Amniotic epithelial cell (primary cell): ENCODE data around the gene MROH2B.
"Not testable (repeated sequence)": the region's sequence is repeated elsewhere in the genome, so short reads cannot be mapped to it uniquely, and the experiment has no call there.

Source experiments
- DNase-seq: peaks from one replicate; pipeline ENCODE4 v3.0.0-alpha.2; 2010; ENCODE audit warnings: low read depth

The MROH2B gene

GRCh38 chr5:41022600-41022999 is 48.5 kb downstream of the MROH2B start:
- not testable (repeated sequence) for DNase-seq

GRCh38 chr5:41012318-41012717 is 58.8 kb downstream of the MROH2B start:
- no peak for DNase-seq

- no peak for DNase-seq
Measured at GRCh38 chr5:41010572-41010971, 60.6 kb downstream of the MROH2B start.

GRCh38 chr5:41009232-41009631 is 61.9 kb downstream of the MROH2B start:
- DNase-seq = no peak

- DNase-seq = no peak
Measured at GRCh38 chr5:41004931-41005330, 66.2 kb downstream of the MROH2B start.

- DNase-seq = no peak
Measured at GRCh38 chr5:41003670-41004376, 67.3 kb downstream of the MROH2B start.

- DNase-seq = no peak
Measured at GRCh38 chr5:40999966-41000365, 71.2 kb downstream of the MROH2B start.

- no peak for DNase-seq
Measured at GRCh38 chr5:40999142-40999541, 72.0 kb downstream of the MROH2B start.

GRCh38 chr5:40995801-40996586 is 75.1 kb downstream of the MROH2B start:
- no peak for DNase-seq

GRCh38 chr5:40991981-40992559 is 79.1 kb downstream of the MROH2B start:
- DNase-seq = no peak

- peak; percentile 2 for DNase-seq
Measured at GRCh38 chr5:40991168-40991980, 79.8 kb downstream of the MROH2B start.

- no peak for DNase-seq
Measured at GRCh38 chr5:40988746-40989510, 82.2 kb downstream of the MROH2B start.

GRCh38 chr5:40987349-40987748 is 83.8 kb downstream of the MROH2B start:
- DNase-seq = no peak

GRCh38 chr5:40986666-40987065 is 84.5 kb downstream of the MROH2B start:
- DNase-seq = no peak

- DNase-seq = no peak
Measured at GRCh38 chr5:40985501-40985900, 85.6 kb downstream of the MROH2B start.

GRCh38 chr5:40984884-40985283 is 86.3 kb downstream of the MROH2B start:
- DNase-seq = no peak

- no peak for DNase-seq
Measured at GRCh38 chr5:40983781-40984180, 87.4 kb downstream of the MROH2B start.

GRCh38 chr5:40981420-40981819 is 89.7 kb downstream of the MROH2B start:
- no peak for DNase-seq

- no peak for DNase-seq
Measured at GRCh38 chr5:40976836-40977235, 94.3 kb downstream of the MROH2B start.

GRCh38 chr5:40976041-40976440 is 95.1 kb downstream of the MROH2B start:
- DNase-seq = no peak

GRCh38 chr5:40973364-40974004 is 97.7 kb downstream of the MROH2B start:
- DNase-seq = no peak
